ENCODE measurements around the gene HSPA12A. TPM values are rescaled to one million over a fixed set of nuclear protein-coding genes. Genes with fewer than 3 reads are reported as not detected.

The HSPA12A gene
- total and polyA plus RNA-seq, 2 of the 13 experiments (the other 11 are each of a cell fraction or from before 2014, with no cell fraction given): 6.4 to 13.6 TPM

- ChIA-PET POLR2A (no interaction called here), CTCF (ENCODE audit: low intra/inter-chr PET ratio, low total read pairs) (no interaction called here)
- no peak overlapping the region for H3K27ac ChIP-seq (ENCODE audit: extremely low read length, insufficient read depth, low read length)
- no peaks in the 10 kb centered on the region for H3K27me3 ChIP-seq (ENCODE audit: control insufficient read depth in 1 of 2, insufficient read depth in 2 of 2, low read length in 2 of 2)
- no peak overlapping the region for H3K4me2 ChIP-seq (ENCODE audit: low read depth, low read length)
- no peaks in the 10 kb centered on the region for H4K20me1 ChIP-seq (ENCODE audit: insufficient read depth, low read length)
- DNase-seq (ENCODE audit: low spot score): no peak
- no peak overlapping the region for H3K4me3 ChIP-seq (replicated peaks in 1 of 3; ENCODE audit: insufficient read depth in 1 of 3, low read depth in 2 of 3, low read length in 3 of 3)
- H3K4me1 ChIP-seq (ENCODE audit: insufficient read depth, low read length): no peaks in the 10 kb centered on the region
- in situ Hi-C loops (cut with HindIII; ENCODE audit: extremely low pct_ligation_motif_present, low pct_unique_long_range_greater_than_20kb) (no loop called here), intact Hi-C loops (cut with micrococcal nuclease; ENCODE audit: unreplicated experiment) (no loop called here)
- TF ChIP-seq POGZ (CRISPR knock-in tag; IDR thresholded peaks at IDR 0.05) (no peak), ZFP1 (CRISPR knock-in tag; IDR thresholded peaks at IDR 0.05) (no peak), ZNF660 (CRISPR knock-in tag; IDR thresholded peaks at IDR 0.05; ENCODE audit: borderline replicate concordance, low read depth) (no peak), ZBTB44 (CRISPR knock-in tag; IDR thresholded peaks at IDR 0.05) (no peak), ZFX (CRISPR knock-in tag; IDR thresholded peaks at IDR 0.05; ENCODE audit: low read depth) (no peak), NR2C2 (CRISPR knock-in tag; IDR thresholded peaks at IDR 0.05; ENCODE audit: borderline replicate concordance) (no peak), ZNF335 (CRISPR knock-in tag; IDR thresholded peaks at IDR 0.05) (no peak), ZNF496 (CRISPR knock-in tag; IDR thresholded peaks at IDR 0.05; ENCODE audit: insufficient replicate concordance) (no peak), DBP (CRISPR knock-in tag; IDR thresholded peaks at IDR 0.05; ENCODE audit: not compliant biosample characterization) (no peak), STAG1 (CRISPR knock-in tag; IDR thresholded peaks at IDR 0.05) (no peak), ZNF569 (CRISPR knock-in tag; IDR thresholded peaks at IDR 0.05; ENCODE audit: borderline replicate concordance) (no peak), ZNF333 (CRISPR knock-in tag; IDR thresholded peaks at IDR 0.05; ENCODE audit: borderline replicate concordance) (no peak), LCORL (IDR thresholded peaks at IDR 0.05) (no peak), LCORL (CRISPR knock-in tag; IDR thresholded peaks at IDR 0.05) (no peak), SALL1 (CRISPR knock-in tag; IDR thresholded peaks at IDR 0.05) (no peak), EP300 (IDR thresholded peaks at IDR 0.05; ENCODE audit: low read depth in 2 of 2, low read length in 2 of 2) (no peak), EP300 (CRISPR knock-in tag; IDR thresholded peaks at IDR 0.05; ENCODE audit: borderline replicate concordance) (no peak), SCMH1 (CRISPR knock-in tag; IDR thresholded peaks at IDR 0.05; ENCODE audit: borderline replicate concordance) (no peak)
- TF ChIP-seq, protein P1, sequence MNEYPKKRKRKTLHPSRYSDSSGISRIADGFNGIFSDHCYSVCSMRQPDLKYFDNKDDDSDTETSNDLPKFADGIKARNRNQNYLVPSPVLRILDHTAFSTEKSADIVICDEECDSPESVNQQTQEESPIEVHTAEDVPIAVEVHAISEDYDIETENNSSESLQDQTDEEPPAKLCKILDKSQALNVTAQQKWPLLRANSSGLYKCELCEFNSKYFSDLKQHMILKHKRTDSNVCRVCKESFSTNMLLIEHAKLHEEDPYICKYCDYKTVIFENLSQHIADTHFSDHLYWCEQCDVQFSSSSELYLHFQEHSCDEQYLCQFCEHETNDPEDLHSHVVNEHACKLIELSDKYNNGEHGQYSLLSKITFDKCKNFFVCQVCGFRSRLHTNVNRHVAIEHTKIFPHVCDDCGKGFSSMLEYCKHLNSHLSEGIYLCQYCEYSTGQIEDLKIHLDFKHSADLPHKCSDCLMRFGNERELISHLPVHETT (CRISPR knock-in tag; conservative IDR thresholded peaks at IDR 0.05): no peak
- TF ChIP-seq, protein P2, sequence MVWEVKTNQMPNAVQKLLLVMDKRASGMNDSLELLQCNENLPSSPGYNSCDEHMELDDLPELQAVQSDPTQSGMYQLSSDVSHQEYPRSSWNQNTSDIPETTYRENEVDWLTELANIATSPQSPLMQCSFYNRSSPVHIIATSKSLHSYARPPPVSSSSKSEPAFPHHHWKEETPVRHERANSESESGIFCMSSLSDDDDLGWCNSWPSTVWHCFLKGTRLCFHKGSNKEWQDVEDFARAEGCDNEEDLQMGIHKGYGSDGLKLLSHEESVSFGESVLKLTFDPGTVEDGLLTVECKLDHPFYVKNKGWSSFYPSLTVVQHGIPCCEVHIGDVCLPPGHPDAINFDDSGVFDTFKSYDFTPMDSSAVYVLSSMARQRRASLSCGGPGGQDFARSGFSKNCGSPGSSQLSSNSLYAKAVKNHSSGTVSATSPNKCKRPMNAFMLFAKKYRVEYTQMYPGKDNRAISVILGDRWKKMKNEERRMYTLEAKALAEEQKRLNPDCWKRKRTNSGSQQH (CRISPR knock-in tag; IDR thresholded peaks at IDR 0.05; ENCODE audit: low read depth): no peak
- WGBS (ENCODE audit: low lambda C conversion rate): 84% methylated on average over 2 of the region's 2 CpGs
- H3K79me2 ChIP-seq (ENCODE audit: insufficient read depth, low read length): no peaks in the 10 kb centered on the region
- H3K9ac ChIP-seq (ENCODE audit: insufficient read depth, low read depth, low read length): no peak overlapping the region
- BruUV-seq (replicated peaks): no TSS peak
- no peak for FAIRE-seq
- no peak for ATAC-seq
- no peaks in the 10 kb centered on the region; a peak in 1 of 5 replicates for H3K36me3 ChIP-seq (replicated peaks in 1 of 2; ENCODE audit: control insufficient read depth in 1 of 2, insufficient read depth in 2 of 2, low read length in 2 of 2)
- no peak overlapping the region for H2AFZ ChIP-seq (ENCODE audit: low read length)
- H3K9me3 ChIP-seq (ENCODE audit: low read length): no peaks in the 10 kb centered on the region
Measured at GRCh38 chr10:116708391-116708821, 34.0 kb downstream of the HSPA12A start.
